Coronary artery (tissue), 2 donors: ENCODE measurements around the gene NR3C2.

Source experiments
- DNase-seq: peaks from one replicate; pipeline ENCODE4 v3.0.0-alpha.2; 2017; ENCODE audit warnings: low spot score
- H3K27ac ChIP-seq, 2 donors: fragments of 200-600 bp; sonication (generic); one replicate each; pipeline ENCODE4 v1.5.1; 2016 to 2019
- H3K4me3 ChIP-seq: fragments of 200-600 bp; sonication (generic); 2 replicates; pipeline ENCODE4 v1.5.1; 2016; ENCODE audit warnings: mild to moderate bottlenecking, moderate library complexity
- CTCF ChIP-seq: fragments of 200-600 bp; sonication (generic); IDR thresholded peaks from one replicate; pipeline ENCODE4 v1.5.1; 2019; ENCODE audit warnings: antibody characterized with exemption

Gene NR3C2

GRCh38 chr4:148263802-148264201 lies 178.4 kb downstream of the NR3C2 start:
- H3K27ac ChIP-seq, result no peak overlapping the region
- TF ChIP-seq CTCF, result no peak
- DNase-seq, result no peak
- no peak overlapping the region for H3K4me3 ChIP-seq

- no peak overlapping the region for H3K4me3 ChIP-seq
- no peak overlapping the region for H3K27ac ChIP-seq
- no peak for TF ChIP-seq CTCF
- DNase-seq, result no peak
These were observed 179.1 kb downstream of the NR3C2 start for GRCh38 chr4:148263127-148263526.

- no peak for DNase-seq
- Histone ChIP-seq H3K27ac (no peak overlapping the region), H3K4me3 (no peak overlapping the region)
- no peak for TF ChIP-seq CTCF
These were observed 180.4 kb downstream of the NR3C2 start for GRCh38 chr4:148261848-148262247.

- no peak for DNase-seq
- no peak overlapping the region for H3K4me3 ChIP-seq
- TF ChIP-seq CTCF, result no peak
- no peak overlapping the region for H3K27ac ChIP-seq
These were observed 182.4 kb downstream of the NR3C2 start for GRCh38 chr4:148259841-148260240.

GRCh38 chr4:148258535-148258934 lies 183.7 kb downstream of the NR3C2 start:
- no peak for TF ChIP-seq CTCF
- no peak for DNase-seq
- Histone ChIP-seq H3K27ac (no peak overlapping the region), H3K4me3 (no peak overlapping the region)

GRCh38 chr4:148255344-148255720 lies 186.9 kb downstream of the NR3C2 start:
- DNase-seq, result no peak
- TF ChIP-seq CTCF, result no peak
- H3K27ac ChIP-seq, result no peak overlapping the region
- no peak overlapping the region for H3K4me3 ChIP-seq

- no peak for TF ChIP-seq CTCF
- DNase-seq, result no peak
- H3K27ac ChIP-seq, result no peak overlapping the region
- no peak overlapping the region for H3K4me3 ChIP-seq
These were observed 187.4 kb downstream of the NR3C2 start for GRCh38 chr4:148254621-148255343.
